ENCODE data around the gene BLID.

DNA sequence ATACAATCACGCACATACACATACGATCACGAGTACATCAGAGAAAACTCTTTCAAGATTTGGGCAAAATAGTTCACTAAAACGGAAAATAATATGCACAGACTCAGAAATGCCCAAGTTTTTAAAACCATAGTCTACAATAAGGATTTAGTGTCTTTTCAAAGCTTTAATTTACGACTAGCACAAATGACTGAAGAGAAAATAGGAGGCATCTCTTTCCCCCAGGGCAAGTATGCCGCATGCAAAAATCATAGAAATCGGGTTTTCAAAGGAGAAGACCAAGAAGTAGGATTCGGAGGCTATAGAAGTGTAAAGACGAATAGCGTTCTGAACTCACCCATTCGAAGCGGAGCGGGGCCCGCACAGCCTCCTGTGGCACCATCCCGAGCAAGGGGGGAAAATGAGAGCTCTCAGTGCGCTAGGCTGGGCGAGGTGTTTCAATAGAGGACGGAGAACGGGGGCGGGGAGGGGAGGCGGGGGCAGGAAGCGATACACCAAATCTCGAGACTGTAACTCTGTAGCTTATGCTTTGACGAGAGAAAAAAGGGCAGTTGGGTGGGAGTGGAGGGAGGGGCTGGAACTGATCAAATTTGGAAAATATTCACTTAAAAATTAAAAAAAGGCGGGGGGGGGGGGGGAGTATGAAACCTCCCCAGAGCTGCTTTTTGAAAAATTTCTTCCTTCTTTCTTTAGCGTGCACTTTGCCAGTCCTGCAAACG lies 15.8 kb downstream of the BLID start:
- TF ChIP-seq, protein P1, sequence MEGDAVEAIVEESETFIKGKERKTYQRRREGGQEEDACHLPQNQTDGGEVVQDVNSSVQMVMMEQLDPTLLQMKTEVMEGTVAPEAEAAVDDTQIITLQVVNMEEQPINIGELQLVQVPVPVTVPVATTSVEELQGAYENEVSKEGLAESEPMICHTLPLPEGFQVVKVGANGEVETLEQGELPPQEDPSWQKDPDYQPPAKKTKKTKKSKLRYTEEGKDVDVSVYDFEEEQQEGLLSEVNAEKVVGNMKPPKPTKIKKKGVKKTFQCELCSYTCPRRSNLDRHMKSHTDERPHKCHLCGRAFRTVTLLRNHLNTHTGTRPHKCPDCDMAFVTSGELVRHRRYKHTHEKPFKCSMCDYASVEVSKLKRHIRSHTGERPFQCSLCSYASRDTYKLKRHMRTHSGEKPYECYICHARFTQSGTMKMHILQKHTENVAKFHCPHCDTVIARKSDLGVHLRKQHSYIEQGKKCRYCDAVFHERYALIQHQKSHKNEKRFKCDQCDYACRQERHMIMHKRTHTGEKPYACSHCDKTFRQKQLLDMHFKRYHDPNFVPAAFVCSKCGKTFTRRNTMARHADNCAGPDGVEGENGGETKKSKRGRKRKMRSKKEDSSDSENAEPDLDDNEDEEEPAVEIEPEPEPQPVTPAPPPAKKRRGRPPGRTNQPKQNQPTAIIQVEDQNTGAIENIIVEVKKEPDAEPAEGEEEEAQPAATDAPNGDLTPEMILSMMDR (conservative IDR thresholded peaks at IDR 0.05; ENCODE audit: low read depth in 2 of 2) = no peak
- no peak for TF ChIP-seq EZH2 (IDR thresholded peaks at IDR 0.05; ENCODE audit: low read depth, unreplicated experiment)
- TF ChIP-seq POLR2AphosphoS5 (IDR thresholded peaks at IDR 0.05; ENCODE audit: low read depth) = no peak
- TF ChIP-seq, protein P2, sequence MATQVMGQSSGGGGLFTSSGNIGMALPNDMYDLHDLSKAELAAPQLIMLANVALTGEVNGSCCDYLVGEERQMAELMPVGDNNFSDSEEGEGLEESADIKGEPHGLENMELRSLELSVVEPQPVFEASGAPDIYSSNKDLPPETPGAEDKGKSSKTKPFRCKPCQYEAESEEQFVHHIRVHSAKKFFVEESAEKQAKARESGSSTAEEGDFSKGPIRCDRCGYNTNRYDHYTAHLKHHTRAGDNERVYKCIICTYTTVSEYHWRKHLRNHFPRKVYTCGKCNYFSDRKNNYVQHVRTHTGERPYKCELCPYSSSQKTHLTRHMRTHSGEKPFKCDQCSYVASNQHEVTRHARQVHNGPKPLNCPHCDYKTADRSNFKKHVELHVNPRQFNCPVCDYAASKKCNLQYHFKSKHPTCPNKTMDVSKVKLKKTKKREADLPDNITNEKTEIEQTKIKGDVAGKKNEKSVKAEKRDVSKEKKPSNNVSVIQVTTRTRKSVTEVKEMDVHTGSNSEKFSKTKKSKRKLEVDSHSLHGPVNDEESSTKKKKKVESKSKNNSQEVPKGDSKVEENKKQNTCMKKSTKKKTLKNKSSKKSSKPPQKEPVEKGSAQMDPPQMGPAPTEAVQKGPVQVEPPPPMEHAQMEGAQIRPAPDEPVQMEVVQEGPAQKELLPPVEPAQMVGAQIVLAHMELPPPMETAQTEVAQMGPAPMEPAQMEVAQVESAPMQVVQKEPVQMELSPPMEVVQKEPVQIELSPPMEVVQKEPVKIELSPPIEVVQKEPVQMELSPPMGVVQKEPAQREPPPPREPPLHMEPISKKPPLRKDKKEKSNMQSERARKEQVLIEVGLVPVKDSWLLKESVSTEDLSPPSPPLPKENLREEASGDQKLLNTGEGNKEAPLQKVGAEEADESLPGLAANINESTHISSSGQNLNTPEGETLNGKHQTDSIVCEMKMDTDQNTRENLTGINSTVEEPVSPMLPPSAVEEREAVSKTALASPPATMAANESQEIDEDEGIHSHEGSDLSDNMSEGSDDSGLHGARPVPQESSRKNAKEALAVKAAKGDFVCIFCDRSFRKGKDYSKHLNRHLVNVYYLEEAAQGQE (IDR thresholded peaks at IDR 0.05; ENCODE audit: unreplicated experiment) = no peak
- no peak for TF ChIP-seq EZH2phosphoT487 (IDR thresholded peaks at IDR 0.05; ENCODE audit: unreplicated experiment)
- no peak for TF ChIP-seq JUNB (IDR thresholded peaks at IDR 0.05; ENCODE audit: unreplicated experiment)
- TF ChIP-seq NANOG (IDR thresholded peaks at IDR 0.05; ENCODE audit: borderline replicate concordance) = no peak
- no peak for TF ChIP-seq CREB1 (CRISPR knock-in tag; IDR thresholded peaks at IDR 0.05; ENCODE audit: low read depth)
- TF ChIP-seq ZNF114 (CRISPR knock-in tag; IDR thresholded peaks at IDR 0.05) = no peak

All from GM23338 (cell line).